ENCODE measurements around the gene EHHADH.

DNA sequence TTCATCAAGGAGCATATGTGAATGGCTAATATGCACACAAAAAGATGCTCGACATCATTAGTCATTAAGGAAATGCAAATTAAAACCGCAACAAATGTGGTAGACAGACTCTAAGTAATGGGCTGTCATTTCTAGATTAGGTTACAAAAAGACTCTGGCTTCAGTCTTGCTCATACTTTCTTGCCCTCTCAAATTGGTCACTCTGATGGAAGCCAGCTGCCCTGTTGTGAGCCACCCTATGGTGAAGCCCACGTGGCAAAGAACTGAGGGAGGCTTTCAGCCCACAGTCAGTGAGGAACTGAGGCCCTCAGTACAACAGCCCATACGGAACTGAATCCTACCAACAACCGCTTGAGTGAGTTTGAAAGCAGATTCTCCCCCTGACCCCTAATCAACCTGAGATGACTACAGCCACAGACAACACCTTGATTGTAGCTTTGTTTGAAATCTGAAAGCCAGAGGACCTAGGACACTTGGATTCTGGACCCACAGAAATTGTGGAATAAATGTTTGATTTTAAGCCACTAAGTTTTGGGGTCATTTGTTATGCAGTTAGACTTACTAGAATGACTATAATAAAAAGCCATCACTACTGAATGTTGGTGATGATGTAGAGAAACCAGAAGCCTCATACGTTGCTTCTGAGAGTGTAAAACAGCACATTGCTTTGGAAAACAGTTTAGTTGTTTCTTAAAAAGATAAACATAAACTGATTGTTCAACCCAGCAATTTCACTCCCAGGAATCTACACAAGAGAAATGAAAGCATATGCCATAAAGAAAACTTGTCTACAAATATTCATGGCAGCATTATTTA lies 45.7 kb downstream of the EHHADH start:
- no peak for TF ChIP-seq EZH2 (IDR thresholded peaks at IDR 0.05)
- no peak for TF ChIP-seq POLR2AphosphoS5 (IDR thresholded peaks at IDR 0.05; ENCODE audit: borderline replicate concordance, low read depth, low read length)
- TF ChIP-seq FOXP2 (optimal IDR thresholded peaks at IDR 0.05; ENCODE audit: control extremely low read depth, extremely low read length, insufficient read depth), result no peak

Measured in SK-N-MC (cell line).